ENCODE measurements around the gene C1QTNF1.
A peak's percentile ranks its signal among the peaks of the same experiment; 100 is the strongest.
"Not testable (repeated sequence)": the region's sequence is repeated elsewhere in the genome, so short reads cannot be mapped to it uniquely, and the experiment has no call there.

Gene C1QTNF1

DNA sequence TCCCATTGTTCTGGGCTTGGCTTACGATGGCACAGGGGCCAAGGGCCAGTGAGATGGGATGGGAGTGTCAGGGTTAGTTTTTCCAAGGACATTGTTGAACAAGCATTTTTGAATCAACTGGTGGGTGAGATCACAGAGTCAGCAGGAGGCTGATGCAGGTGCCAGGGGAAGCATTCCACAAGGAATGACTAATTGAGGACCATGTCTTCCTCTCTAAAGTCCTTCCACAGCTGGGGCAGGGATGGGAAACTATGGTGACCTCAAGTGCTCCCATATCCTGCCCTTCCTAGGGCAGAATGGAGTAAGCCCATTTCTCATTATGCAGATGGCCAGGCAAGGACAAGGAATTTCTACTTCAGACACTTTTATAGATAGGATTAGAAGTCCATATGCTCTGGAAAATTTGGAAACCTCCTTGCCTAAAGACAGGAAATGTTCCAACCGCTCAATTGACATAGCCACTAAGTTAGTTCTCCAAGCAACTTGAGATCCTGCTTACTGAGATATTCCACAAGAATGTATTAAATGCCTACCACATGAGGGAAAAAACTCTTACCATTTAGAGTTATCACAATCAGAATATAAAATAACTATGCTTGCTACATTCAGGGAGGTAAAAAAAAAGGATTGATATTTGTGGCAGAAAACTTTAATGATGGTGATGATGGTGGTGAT is 29.4 kb downstream of the C1QTNF1 start:
- DNase-seq (ENCODE audit: low read depth): no peak

DNA sequence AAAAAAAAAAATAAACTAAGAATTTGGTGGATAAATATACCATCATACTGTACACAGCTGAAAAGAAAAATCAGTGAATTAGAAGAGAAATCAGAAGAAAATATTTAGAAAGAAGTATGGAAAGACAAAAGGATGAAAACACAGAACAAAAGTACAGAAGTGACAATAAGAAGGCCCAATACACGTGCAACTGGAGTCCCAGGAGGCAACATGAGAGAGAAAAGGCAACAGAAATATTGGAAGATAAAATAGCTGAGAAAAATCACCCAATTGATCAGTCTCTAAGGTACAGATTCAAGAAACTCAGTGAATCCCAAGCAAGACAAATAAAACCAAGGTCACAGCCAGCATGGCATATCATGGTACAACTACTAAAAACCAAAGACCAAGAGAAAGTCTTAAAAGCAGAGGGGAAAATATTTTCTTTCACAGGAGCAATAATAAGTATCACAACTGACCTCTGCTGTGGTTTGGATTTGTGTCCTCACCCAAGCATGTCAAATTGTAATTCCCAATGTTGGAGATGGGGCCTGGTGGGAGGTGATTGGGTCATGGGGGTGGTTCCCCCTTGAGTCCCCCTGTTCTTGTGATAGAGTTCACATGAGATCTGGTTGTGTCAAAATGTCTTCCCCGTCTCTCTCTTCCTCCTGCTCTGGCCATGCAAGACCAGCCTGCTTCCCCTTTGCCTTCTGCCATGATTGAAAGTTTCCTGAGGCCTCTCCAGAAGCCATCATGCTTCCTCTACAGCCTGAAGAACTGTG is 30.4 kb downstream of the C1QTNF1 start:
- DNase-seq (ENCODE audit: low read depth): no peak

DNA sequence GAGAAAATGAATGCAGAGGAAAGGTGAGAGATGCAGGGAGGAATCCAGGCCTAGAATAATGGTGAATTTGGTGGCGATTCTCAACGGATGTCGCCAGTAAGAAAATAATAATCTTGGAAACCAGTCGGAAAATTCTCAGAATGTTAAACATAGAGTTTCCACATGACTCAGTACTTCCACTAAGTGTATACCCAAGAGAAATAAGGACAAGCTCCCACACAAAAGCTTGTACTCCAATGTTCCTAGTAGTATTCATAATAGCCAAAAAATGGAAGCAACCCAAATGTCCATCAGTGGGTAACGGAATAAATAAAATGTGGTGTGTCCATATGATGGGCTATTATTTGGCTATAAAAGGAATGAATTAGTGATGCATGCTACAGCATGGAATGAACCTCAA is 31.2 kb downstream of the C1QTNF1 start:
- no peak for DNase-seq (ENCODE audit: low read depth)

DNA sequence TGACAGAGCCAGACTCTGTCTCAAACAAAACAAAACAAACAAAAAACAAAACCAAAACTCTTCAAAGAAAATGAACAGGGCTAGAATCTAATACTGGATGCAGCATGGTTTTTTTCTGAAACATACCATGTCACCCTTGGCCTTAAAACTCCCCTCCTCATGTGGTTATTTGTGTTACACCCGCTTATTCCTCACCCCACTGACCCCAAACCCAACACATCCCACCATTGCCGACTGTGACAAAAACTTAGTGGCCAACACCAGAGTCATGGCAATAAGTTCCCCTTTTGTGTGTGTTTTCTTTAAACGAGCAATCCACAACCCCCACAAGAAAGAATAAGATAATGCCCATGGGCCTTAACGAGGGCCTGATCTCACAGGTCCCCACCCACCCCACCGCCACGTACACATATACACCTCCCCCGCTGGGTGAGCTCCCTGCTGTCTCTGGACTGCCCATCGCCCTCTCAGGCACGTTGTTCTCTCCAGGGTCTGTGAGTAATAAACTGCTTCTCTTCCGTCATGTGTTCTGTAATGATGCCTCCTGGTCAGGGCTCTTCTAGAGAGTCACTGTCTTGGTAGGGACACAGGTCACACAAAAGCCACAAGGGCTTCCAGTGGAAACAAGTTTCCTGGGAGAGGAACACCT is 33.9 kb downstream of the C1QTNF1 start:
- DNase-seq (ENCODE audit: low read depth): no peak

DNA sequence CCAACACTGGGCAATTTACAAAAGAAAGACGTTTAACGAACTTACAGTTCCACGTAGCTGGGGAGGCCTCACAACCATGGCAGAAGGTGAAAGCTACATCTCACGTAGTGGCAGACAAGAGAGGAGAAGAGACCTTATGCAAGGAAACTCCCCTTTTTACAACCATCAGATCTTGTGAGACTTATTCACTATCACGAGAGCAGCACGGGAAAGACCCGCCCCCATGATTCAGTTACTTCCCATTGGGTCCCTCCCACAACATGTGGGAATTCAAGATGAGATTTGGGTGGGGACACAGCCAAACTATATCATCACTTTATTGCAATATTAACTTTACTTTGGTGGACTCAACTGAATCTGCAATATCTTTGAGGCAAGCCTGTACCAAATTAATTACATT is 38.7 kb downstream of the C1QTNF1 start:
- no peak for DNase-seq (ENCODE audit: low read depth)

DNA sequence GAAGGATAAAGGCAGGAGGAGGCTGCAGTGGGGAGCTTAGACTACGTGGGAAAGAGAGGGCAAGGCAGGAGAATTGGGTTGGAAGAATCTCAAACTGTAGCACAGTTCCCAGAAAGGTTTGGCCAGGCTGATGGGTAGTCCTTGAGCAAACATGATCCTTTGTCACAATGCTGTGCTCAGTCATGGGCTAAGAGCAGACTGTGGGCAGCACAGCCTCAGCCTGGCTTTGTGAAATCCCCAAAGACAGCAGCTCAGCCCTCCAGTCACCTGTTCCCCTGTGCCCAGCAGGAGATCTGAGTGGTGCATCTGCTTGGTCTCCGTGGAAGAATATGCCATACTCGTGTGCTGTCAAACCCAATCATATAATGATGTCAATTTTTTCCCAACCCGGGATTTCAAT is 40.1 kb downstream of the C1QTNF1 start:
- no peak for DNase-seq (ENCODE audit: low read depth)

DNA sequence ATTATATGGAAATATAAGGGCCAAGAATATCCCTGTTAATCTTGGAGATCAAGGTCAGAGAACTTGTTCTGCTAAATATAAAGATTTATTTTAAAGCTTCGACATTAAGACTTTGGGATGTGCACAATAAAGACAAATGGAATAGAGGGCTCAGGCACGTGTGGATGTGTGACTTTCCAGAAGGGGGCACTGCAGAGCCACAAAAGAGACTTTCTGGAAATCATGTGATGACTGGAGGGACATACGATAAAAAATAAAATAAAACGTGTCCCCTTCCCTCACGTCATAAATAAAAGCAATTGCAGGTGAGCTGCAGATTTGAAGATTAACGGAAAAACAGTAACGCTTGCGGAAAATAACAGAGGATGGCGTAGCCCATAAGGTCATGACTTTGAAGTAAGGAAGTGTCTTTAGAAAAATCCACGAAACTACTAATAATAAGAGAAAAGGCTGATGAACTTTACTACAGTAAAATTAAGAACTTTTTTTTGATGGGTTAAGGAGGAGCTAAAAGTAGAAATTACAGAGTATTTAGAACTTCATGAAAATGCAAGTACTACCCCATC is 41.2 kb downstream of the C1QTNF1 start:
- DNase-seq (ENCODE audit: low read depth): peak; percentile 44

DNA sequence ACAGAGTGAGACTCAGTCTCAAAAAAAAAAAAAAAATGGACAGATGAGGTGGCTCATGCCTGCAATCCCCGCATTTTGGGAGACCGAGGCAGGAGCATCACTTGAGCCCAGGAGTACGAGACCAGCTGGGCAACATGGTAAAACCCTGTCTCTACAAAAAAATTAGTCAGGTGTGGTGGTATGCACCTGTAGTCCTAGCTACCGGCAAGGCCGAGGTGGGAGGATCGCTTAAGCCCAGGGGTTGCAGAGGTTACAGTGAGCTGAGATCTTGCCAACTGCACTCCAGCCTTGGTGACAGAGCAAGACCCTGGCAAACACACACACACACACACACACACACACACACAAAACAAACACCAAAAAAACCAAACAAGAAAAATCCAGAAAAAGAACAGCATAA is 43.0 kb downstream of the C1QTNF1 start:
- no peak for DNase-seq (ENCODE audit: low read depth)

DNA sequence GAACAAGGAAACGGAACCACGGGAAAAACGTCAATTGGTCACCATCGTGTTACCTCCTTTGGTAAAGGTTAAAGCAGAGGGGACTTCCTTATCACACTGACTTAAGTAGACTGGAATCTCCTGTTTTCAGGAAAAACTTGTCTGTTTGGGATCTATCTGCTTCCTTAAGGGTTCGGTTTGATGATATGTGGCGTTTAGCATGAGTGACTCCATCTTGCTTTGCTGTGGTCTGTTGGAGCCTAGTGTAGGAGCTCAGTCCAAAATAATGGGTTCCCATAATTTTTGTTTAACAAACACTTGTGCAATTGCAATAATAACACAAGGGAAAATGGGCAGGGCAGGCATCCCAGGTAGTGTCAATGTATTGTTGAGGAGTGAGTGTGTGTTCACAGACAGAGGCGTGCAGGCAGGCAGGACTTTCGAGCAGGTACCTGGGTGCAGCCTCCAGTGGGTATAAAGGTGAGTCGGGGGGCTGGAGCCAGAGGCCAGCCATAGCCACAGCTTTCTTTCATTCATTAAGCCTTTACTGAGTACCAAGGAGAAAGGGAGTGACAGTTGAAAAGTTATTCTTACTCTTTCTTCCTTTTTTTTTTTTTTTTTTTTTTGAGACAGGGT is 46.4 kb downstream of the C1QTNF1 start:
- DNase-seq (ENCODE audit: low read depth): no peak

DNA sequence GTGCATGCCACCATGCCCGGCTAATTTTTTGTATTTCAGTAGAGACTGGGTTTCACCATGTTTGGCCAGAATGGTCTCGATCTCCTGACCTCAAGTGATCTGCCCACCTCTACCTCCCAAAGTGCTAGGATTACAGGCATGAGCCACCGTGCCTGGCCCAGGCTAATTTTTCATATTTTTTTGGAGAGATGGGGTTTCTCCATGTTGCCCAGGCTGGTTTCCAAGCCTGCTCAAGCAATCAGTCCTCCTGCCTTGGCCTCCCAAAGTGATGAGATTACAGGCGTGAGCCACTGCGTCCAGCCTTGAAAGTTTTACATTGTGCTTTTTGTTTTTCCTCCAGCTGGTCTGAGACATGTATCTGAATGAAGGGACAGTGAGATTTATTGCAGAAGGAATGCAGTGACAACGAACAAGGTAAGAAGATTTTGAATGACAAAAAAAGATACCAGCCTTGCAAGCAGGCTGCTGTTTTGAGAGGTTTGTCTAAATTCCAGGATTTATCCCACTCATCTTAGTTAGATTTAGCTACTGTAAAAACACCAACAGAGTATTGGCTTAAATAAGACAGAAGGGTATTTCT is 47.3 kb downstream of the C1QTNF1 start:
- no peak for DNase-seq (ENCODE audit: low read depth)

DNA sequence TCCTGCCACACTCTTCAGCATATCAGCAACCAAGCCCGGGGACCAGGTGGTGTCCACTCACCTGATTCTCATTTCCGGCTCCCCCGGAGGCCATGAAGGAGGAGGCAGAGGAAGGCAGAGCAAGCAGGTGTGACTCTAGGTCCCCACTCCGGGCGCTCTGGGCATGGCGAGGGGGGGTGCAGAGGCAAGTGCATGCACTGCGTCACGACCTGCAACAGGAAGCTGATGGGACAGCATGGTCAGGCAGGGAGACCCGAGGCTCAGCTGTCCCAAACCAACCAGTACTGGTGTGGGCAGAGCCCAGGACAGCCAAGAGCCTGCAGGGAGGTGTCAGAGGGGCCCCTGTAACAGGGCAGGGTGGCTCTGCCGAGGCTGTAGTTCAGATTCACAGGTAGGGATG is 48.6 kb downstream of the C1QTNF1 start:
- DNase-seq (ENCODE audit: low read depth): no peak

DNA sequence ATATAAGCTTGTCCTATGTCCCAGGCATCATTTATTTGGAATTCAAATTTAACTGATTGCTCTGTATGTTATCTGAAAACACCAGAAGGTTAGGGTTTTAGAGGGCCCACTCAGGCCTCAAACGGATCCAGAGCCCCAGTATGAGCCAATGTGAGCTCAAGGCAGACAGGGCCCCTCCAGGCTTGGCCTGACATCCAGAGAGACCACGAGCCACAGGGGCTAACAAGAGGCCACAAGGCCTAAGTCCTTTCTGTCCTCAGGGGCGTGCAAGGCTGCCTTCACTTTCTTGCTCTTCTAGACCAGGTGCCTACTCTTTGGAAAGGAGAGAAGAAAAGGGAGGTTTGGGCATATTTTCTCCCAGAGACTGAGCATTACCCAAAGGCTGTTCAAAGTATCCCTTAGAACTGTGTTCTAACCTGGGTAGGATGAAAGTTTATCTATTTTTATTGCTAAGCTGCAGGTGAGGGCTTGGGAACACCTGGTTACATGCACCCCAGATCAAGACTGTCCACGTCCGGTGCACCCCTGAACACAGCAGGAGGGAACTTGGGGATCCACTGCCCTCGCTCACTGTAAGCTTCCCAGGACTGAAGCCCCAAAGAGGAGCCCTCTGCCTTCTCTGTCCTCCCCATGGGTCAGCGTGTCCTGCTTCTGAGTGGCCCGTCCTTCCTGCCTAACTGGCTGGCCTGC is 49.2 kb downstream of the C1QTNF1 start:
- DNase-seq (ENCODE audit: low read depth): no peak

DNA sequence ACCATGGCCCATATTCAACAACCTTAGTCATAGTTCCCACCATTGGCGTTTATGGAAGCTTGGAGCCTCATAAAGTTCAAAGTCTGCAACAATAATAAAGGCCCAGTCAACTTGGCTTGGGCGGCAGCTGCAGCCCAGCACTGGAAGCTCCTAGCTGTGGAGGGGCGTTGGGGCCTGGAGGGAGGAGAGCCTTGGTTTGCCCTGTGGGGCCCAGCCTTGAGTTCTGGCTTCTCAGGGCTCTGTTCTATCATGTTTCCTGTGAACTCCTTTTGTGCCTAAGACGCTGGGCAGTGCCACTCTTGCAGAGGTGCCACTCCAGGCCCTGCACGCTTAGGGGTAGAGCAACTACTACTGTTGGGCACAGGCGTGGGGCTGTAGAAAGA is 49.7 kb downstream of the C1QTNF1 start:
- DNase-seq (ENCODE audit: low read depth): no peak

DNA sequence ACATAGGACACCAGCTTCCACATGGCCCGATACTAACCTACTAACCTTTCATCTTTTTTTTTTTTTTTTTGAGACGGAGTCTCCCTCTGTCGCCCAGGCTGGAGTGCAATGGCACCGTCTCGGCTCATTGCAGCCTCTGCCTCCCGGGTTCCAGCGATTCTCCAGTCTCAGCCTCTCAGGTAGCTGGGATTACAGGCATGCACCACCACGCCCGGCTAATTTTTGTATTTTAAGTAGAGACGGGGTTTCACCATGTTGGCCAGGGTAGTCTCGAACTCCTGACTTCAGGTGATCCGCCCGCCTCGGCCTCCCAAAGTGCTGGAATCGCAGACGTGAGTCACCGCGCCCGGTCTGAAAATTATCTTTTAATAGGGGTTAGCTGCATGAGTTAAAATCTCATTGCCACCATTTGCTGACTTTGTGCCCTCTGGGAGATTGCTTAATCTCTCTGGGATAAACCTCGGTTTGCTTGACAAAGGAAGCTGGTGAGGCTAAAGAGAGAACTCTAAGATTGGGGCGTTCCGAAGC is 50.2 kb downstream of the C1QTNF1 start:
- not testable (repeated sequence) for DNase-seq (ENCODE audit: low read depth)

DNA sequence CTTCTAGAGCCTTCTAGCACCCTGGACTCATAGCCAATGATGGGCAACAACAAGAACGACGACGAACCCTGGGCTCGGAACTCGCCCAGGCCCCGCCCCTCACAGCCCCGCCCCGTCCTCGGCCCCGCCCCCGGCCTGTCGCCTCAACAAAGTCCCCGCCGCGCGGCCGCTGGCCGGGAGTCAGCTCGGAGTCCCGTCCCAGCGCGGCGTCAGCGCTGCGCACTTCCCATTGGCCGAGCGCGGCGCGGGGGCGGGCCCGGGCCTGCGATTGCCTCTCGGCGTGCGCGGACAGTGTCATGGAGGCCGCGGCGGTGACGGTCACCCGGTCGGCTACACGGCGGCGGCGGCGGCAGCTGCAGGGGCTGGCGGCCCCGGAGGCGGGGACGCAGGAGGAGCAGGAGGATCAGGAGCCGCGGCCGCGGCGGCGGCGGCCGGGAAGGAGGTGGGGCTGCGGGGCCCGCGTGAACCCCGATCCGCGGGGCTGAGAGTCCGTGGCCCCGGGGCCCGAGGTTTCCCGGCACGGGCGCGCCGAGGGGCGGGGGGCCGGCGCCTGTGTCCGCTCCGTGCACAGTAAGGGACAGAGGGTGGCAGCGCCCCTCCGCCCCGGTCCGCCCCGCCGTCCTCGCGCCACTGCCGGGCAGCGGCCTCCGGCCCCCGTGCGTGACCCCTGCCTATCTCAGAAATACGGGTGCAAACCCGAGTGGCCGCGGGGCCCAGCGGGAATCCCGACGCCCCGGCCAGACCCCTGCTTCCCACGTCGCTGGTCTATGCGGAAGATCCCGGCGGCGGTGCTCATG is 50.9 kb downstream of the C1QTNF1 start, which contains the start of gene ENGASE:
TSS of gene ENGASE (plus strand) at position 176 of the 797 bp plus-strand sequence. CDS start at position 297, 121 bp downstream.
- peak; percentile 87 for DNase-seq (ENCODE audit: low read depth)

DNA sequence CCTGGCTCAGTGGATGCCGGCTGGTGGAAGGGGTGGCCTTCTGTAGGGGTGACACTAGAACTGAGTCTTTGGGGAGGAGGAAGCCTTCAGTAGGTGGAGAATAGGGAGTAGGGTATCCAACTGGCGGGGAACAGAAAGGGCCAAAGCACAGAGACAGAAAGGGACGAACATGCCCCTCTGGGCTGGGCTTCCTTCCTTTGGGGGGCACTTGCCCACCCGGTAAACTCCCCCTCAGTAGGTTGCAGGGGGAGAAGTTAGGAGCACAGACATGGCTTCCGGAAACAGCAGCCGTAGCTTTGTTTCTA is 51.4 kb downstream of the C1QTNF1 start:
- no peak for DNase-seq (ENCODE audit: low read depth)

DNA sequence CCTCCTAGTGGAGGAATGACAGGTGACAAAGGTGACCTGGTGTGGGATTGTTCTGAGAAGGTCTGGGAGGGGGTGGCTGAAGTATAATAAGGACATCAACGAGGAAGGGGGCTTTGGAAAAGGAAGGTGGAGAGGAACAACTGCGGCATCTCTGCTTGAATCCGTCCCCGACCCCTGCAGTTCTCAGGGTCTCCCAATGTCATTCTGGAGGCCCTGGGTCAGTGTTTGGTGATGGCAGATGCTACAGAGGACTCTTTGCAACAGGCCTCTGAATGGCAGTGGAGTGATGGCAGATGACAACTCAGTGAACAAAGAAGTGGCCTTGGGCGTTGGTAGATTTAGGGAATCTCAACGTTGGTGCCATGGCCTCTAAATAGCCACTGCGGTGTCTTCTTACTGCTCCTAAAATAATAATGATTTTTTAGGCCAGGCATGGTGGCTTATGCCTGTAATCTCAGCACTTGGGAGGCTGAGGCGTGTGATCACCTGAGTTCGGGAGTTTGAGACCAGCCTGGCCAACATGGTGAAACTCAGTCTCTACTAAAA is 52.0 kb downstream of the C1QTNF1 start:
- no peak for DNase-seq (ENCODE audit: low read depth)

DNA sequence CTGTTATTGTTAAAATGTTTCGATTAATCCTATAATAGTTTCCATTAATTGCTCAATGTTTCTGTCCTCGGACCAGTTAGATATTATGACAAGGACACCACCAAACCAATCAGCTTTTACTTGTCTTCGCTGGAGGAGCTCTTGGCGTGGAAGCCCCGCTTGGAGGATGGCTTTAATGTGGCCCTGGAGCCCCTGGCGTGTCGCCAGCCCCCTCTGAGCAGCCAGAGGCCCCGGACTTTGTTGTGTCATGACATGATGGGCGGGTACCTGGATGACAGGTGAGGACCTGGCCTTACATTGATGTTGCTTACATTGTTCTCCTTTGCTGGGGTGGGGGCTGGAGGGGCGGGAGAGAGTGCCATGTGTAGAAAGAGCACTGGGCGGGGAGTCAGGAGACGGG is 53.6 kb downstream of the C1QTNF1 start:
- DNase-seq (ENCODE audit: low read depth): no peak

DNA sequence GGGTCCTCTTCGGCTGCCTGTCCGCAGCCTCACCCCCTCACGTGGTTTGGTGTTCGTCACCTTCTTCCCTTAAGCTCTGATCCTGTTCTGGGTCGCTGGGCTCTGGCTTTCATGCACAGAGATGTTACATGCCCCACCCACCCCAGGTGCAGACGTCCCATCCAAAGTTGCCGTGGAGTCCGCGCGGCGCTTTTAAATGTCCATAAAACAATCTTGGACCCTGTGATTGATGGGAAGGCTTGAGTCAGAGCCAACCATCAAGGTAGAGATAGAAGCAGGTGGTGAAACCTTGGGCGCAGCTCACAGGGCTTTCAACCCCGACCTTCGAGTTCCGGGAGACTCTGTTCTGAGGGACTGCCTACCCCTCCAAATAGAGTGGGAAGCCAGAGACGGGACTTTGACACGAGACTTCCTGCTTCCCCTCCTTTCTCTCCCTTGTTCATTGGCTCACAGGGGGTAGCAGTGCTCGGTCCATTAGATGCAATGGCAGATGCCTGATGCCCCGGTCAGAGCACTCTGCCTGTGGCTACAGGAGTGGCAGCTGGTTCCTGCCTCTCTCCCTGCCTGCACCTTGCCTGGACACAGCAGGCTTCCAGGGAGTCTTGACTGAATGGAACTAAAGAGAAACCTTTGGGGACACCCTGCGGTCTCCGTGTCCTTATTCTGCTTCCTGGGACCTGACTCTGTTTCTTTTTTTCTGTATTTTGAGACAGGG is 54.7 kb downstream of the C1QTNF1 start:
- no peak for DNase-seq (ENCODE audit: low read depth)
